GM18511 (cell line): ENCODE measurements around the gene UBE3B.

ENCODE experiments used
- ATAC-seq: cut with Tn5 transposase; IDR thresholded peaks from one replicate; pipeline ENCODE4 v1.9.1; 2021; ENCODE audit warnings: mild to moderate bottlenecking, moderate library complexity; ENCODE audit not compliant: unreplicated experiment

UBE3B gene

GRCh38 chr12:109448707-109449390 lies 28.6 kb upstream of the UBE3B start:
- no peak for ATAC-seq

GRCh38 chr12:109449845-109450532 lies 27.4 kb upstream of the UBE3B start:
- ATAC-seq = no peak

- ATAC-seq = no peak
Measured at GRCh38 chr12:109450980-109451379, 26.5 kb upstream of the UBE3B start.

- no peak for ATAC-seq
Measured at GRCh38 chr12:109451400-109451799, 26.0 kb upstream of the UBE3B start.

- ATAC-seq = no peak
Measured at GRCh38 chr12:109452489-109452888, 24.9 kb upstream of the UBE3B start.

- ATAC-seq = no peak
Measured at GRCh38 chr12:109455706-109456105, 21.7 kb upstream of the UBE3B start.

GRCh38 chr12:109458086-109458485 lies 19.3 kb upstream of the UBE3B start:
- no peak for ATAC-seq

- no peak for ATAC-seq
Measured at GRCh38 chr12:109458771-109459208, 18.6 kb upstream of the UBE3B start.

GRCh38 chr12:109459247-109459646 lies 18.2 kb upstream of the UBE3B start:
- no peak for ATAC-seq

- ATAC-seq = no peak
Measured at GRCh38 chr12:109460538-109460937, 16.9 kb upstream of the UBE3B start.

- no peak for ATAC-seq
Measured at GRCh38 chr12:109461049-109461845, 16.2 kb upstream of the UBE3B start.

- no peak for ATAC-seq
Measured at GRCh38 chr12:109461846-109462756, 15.3 kb upstream of the UBE3B start.

GRCh38 chr12:109462868-109463692 lies 14.4 kb upstream of the UBE3B start:
- ATAC-seq = no peak

- ATAC-seq = no peak
Measured at GRCh38 chr12:109463756-109464155, 13.7 kb upstream of the UBE3B start.

- no peak for ATAC-seq
Measured at GRCh38 chr12:109464642-109465351, 12.6 kb upstream of the UBE3B start.

GRCh38 chr12:109466305-109466704 lies 11.1 kb upstream of the UBE3B start:
- no peak for ATAC-seq

- no peak for ATAC-seq
Measured at GRCh38 chr12:109466821-109467220, 10.6 kb upstream of the UBE3B start.

GRCh38 chr12:109467978-109468676 lies 9.3 kb upstream of the UBE3B start:
- ATAC-seq = no peak

- ATAC-seq = no peak
Measured at GRCh38 chr12:109469517-109469916, 7.9 kb upstream of the UBE3B start.
